ENCODE data around the gene SLC41A1.
"Not testable (repeated sequence)": the region's sequence is repeated elsewhere in the genome, so short reads cannot be mapped to it uniquely, and the experiment has no call there.

SLC41A1 gene

GRCh38 chr1:205812878-205813754, at the start of gene SLC41A1:
TSS of gene SLC41A1 (minus strand) at chr1:205813198. CDS start at chr1:205810441, 2,757 bp downstream.
- Histone ChIP-seq H3K4me2 (ENCODE audit: low read length) (peak within 1 kb of the TSS; percentile 88), H3K36me3 (replicated peaks; ENCODE audit: low read depth, low read length) (peaks cover 29% of the 10 kb centered on the region), H3K27ac (ENCODE audit: low read length) (peak within 1 kb of the TSS; percentile 53)

GRCh38 chr1:205861540-205861939, 48.5 kb upstream of the SLC41A1 start:
- Histone ChIP-seq H4K20me1 (ENCODE audit: insufficient read depth, low read length) (no peaks in the 10 kb centered on the region), H2AFZ (ENCODE audit: low read depth, low read length) (no peak overlapping the region), H3K36me3 (replicated peaks; ENCODE audit: low read depth, low read length) (peaks cover 16% of the 10 kb centered on the region), H3K27ac (ENCODE audit: low read length) (no peak overlapping the region), H3K79me2 (ENCODE audit: low read length) (no peaks in the 10 kb centered on the region), H3K4me3 (ENCODE audit: low read length) (no peak overlapping the region), H3K4me1 (ENCODE audit: low read length) (peaks cover 15% of the 10 kb centered on the region), H3K9me3 (ENCODE audit: insufficient read depth, low read length) (peaks cover 28% of the 10 kb centered on the region), H3K9ac (ENCODE audit: low read length) (no peak overlapping the region), H3K4me2 (ENCODE audit: low read length) (no peak overlapping the region), H3K27me3 (ENCODE audit: low read depth, low read length) (no peaks in the 10 kb centered on the region)
- TF ChIP-seq CTCF (IDR thresholded peaks at IDR 0.05; ENCODE audit: low read depth, low read length): no peak
- TF ChIP-seq EZH2phosphoT487 (IDR thresholded peaks at IDR 0.05; ENCODE audit: low read depth): no peak

More at GRCh38 chr1:205812878-205813754, at the start of gene SLC41A1:
- Histone ChIP-seq H3K9ac (ENCODE audit: low read length) (peak within 1 kb of the TSS; percentile 94), H3K4me1 (ENCODE audit: low read length) (peaks cover 20% of the 10 kb centered on the region), H4K20me1 (ENCODE audit: insufficient read depth, low read length) (peaks cover 29% of the 10 kb centered on the region), H3K79me2 (ENCODE audit: low read length) (peaks cover 62% of the 10 kb centered on the region), H3K9me3 (ENCODE audit: insufficient read depth, low read length) (no peaks in the 10 kb centered on the region), H3K4me3 (ENCODE audit: low read length) (peak within 1 kb of the TSS; percentile 92), H2AFZ (ENCODE audit: low read depth, low read length) (0 out of 2 replicates have a peak within 1 kb of the TSS, but pooled peaks have one; percentile 47), H3K27me3 (ENCODE audit: low read depth, low read length) (no peaks in the 10 kb centered on the region)
- no peak for TF ChIP-seq EZH2phosphoT487 (IDR thresholded peaks at IDR 0.05; ENCODE audit: low read depth)

- H3K4me2 ChIP-seq (ENCODE audit: low read length): no peak overlapping the region
- H3K9ac ChIP-seq (ENCODE audit: low read length): no peak overlapping the region
Measured at GRCh38 chr1:205858141-205858961, 45.4 kb upstream of the SLC41A1 start.

GRCh38 chr1:205857501-205857900, 44.5 kb upstream of the SLC41A1 start:
- not testable (repeated sequence) for H3K27ac ChIP-seq (ENCODE audit: low read length); H3K27me3 ChIP-seq (ENCODE audit: low read depth, low read length); H2AFZ ChIP-seq (ENCODE audit: low read depth, low read length); H3K9ac ChIP-seq (ENCODE audit: low read length); H3K4me2 ChIP-seq (ENCODE audit: low read length); H3K79me2 ChIP-seq (ENCODE audit: low read length); H3K4me3 ChIP-seq (ENCODE audit: low read length); H4K20me1 ChIP-seq (ENCODE audit: insufficient read depth, low read length)
- H3K9me3 ChIP-seq (ENCODE audit: insufficient read depth, low read length): peaks cover 24% of the 10 kb centered on the region
- peaks cover 15% of the 10 kb centered on the region for H3K4me1 ChIP-seq (ENCODE audit: low read length)
- peaks cover 15% of the 10 kb centered on the region for H3K36me3 ChIP-seq (replicated peaks; ENCODE audit: low read depth, low read length)

More at GRCh38 chr1:205858141-205858961, 45.4 kb upstream of the SLC41A1 start:
- H4K20me1 ChIP-seq (ENCODE audit: insufficient read depth, low read length): no peaks in the 10 kb centered on the region
- H3K27ac ChIP-seq (ENCODE audit: low read length): no peak overlapping the region
- H3K9me3 ChIP-seq (ENCODE audit: insufficient read depth, low read length): peaks cover 28% of the 10 kb centered on the region
- TF ChIP-seq EZH2phosphoT487 (IDR thresholded peaks at IDR 0.05; ENCODE audit: low read depth) (no peak), CTCF (IDR thresholded peaks at IDR 0.05; ENCODE audit: low read depth, low read length) (peak; percentile 30)
- no peak overlapping the region for H3K4me3 ChIP-seq (ENCODE audit: low read length)
- no peaks in the 10 kb centered on the region for H3K79me2 ChIP-seq (ENCODE audit: low read length)
- H3K4me1 ChIP-seq (ENCODE audit: low read length): peaks cover 15% of the 10 kb centered on the region
- peaks cover 16% of the 10 kb centered on the region for H3K36me3 ChIP-seq (replicated peaks; ENCODE audit: low read depth, low read length)
- no peak overlapping the region for H2AFZ ChIP-seq (ENCODE audit: low read depth, low read length)
- no peaks in the 10 kb centered on the region for H3K27me3 ChIP-seq (ENCODE audit: low read depth, low read length)
